Measurements from ENCODE around the gene DAW1. TPM values are rescaled to one million over a fixed set of nuclear protein-coding genes. Genes with fewer than 3 reads are reported as not detected.

DAW1 gene
- total RNA-seq, 1 experiment from 2014 or later = 2.8 TPM

- ChIA-PET CTCF (no interaction called here), POLR2A (ENCODE audit: unreplicated experiment) (no interaction called here)
- Histone ChIP-seq H2AFZ (no peak overlapping the region), H3K27ac (no peak overlapping the region), H3K36me3 (ENCODE audit: low read depth) (no peaks in the 10 kb centered on the region), H3K4me3 (no peak overlapping the region), H3F3A (ENCODE audit: insufficient read depth, low read depth) (peaks cover 14% of the 10 kb centered on the region), H3K4me1 (replicated peaks; ENCODE audit: insufficient read depth) (peaks cover 15% of the 10 kb centered on the region), H3K4me2 (no peak overlapping the region), H3K79me2 (ENCODE audit: low read depth) (no peaks in the 10 kb centered on the region), H4K20me1 (ENCODE audit: insufficient read depth) (no peaks in the 10 kb centered on the region), H3K9me3 (ENCODE audit: insufficient read depth, low read depth) (peaks cover 3% of the 10 kb centered on the region; the same call in 1 of the 2 replicates), H3K27me3 (ENCODE audit: insufficient read depth, low read depth) (no peaks in the 10 kb centered on the region), H3K9me2 (ENCODE audit: insufficient read depth) (no peaks in the 10 kb centered on the region)
- TF ChIP-seq EZH2 (IDR thresholded peaks at IDR 0.05; ENCODE audit: low read depth) (no peak), CTCF (conservative IDR thresholded peaks at IDR 0.05) (no peak)
- BruUV-seq (replicated peaks) = no TSS peak
- intact Hi-C loops (cut with micrococcal nuclease; ENCODE audit: unreplicated experiment) = no loop called here
- DNase-seq = no peak
These were observed 24.6 kb upstream of the DAW1 start for GRCh38 chr2:227846831-227847230.

- Histone ChIP-seq H3K27me3 (ENCODE audit: insufficient read depth, low read depth) (no peaks in the 10 kb centered on the region), H3K27ac (peak overlapping the region; percentile 59), H3K79me2 (ENCODE audit: low read depth) (no peaks in the 10 kb centered on the region), H4K20me1 (ENCODE audit: insufficient read depth) (no peaks in the 10 kb centered on the region), H3K4me1 (replicated peaks; ENCODE audit: insufficient read depth) (peaks cover 19% of the 10 kb centered on the region), H3K4me2 (peak overlapping the region; percentile 61), H3F3A (ENCODE audit: insufficient read depth, low read depth) (peaks cover 14% of the 10 kb centered on the region), H2AFZ (peak overlapping the region; percentile 41; the same call in 1 of the 2 replicates), H3K36me3 (ENCODE audit: low read depth) (no peaks in the 10 kb centered on the region), H3K4me3 (no peak overlapping the region), H3K9me2 (ENCODE audit: insufficient read depth) (no peaks in the 10 kb centered on the region), H3K9me3 (ENCODE audit: insufficient read depth, low read depth) (peaks cover 3% of the 10 kb centered on the region; the same call in 1 of the 2 replicates)
- intact Hi-C loops (cut with micrococcal nuclease; ENCODE audit: unreplicated experiment) = no loop called here
- ChIA-PET POLR2A (ENCODE audit: unreplicated experiment) (no interaction called here), CTCF (no interaction called here)
- no TSS peak for BruUV-seq (replicated peaks)
- TF ChIP-seq CTCF (conservative IDR thresholded peaks at IDR 0.05) (no peak), EZH2 (IDR thresholded peaks at IDR 0.05; ENCODE audit: low read depth) (no peak)
- DNase-seq = no peak
These were observed 23.3 kb upstream of the DAW1 start for GRCh38 chr2:227848146-227848545.

GRCh38 chr2:227848586-227848985 is 22.8 kb upstream of the DAW1 start:
- BruUV-seq (replicated peaks) = no TSS peak
- no peaks in the 10 kb centered on the region for H3K36me3 ChIP-seq (ENCODE audit: low read depth)
- peaks cover 23% of the 10 kb centered on the region for H3K4me1 ChIP-seq (replicated peaks; ENCODE audit: insufficient read depth)
- intact Hi-C loops (cut with micrococcal nuclease; ENCODE audit: unreplicated experiment) = no loop called here
- POLR2A ChIA-PET (ENCODE audit: unreplicated experiment) = no interaction called here
- H3K9me3 ChIP-seq (ENCODE audit: insufficient read depth, low read depth) = peaks cover 3% of the 10 kb centered on the region; the same call in 1 of the 2 replicates
- no peaks in the 10 kb centered on the region for H4K20me1 ChIP-seq (ENCODE audit: insufficient read depth)
- no peaks in the 10 kb centered on the region for H3K79me2 ChIP-seq (ENCODE audit: low read depth)
- peak; percentile 29 to 53 for DNase-seq
- H3K9me2 ChIP-seq (ENCODE audit: insufficient read depth) = no peaks in the 10 kb centered on the region
- H3F3A ChIP-seq (ENCODE audit: insufficient read depth, low read depth) = peaks cover 14% of the 10 kb centered on the region
- CTCF ChIA-PET = no interaction called here
- no peaks in the 10 kb centered on the region for H3K27me3 ChIP-seq (ENCODE audit: insufficient read depth, low read depth)
- peak overlapping the region; percentile 61 for H3K4me2 ChIP-seq
- H3K4me3 ChIP-seq = no peak overlapping the region
- peak overlapping the region; percentile 59 for H3K27ac ChIP-seq
- H2AFZ ChIP-seq = peak overlapping the region; percentile 41; the same call in 1 of the 2 replicates
- TF ChIP-seq EZH2 (IDR thresholded peaks at IDR 0.05; ENCODE audit: low read depth) (no peak), CTCF (conservative IDR thresholded peaks at IDR 0.05) (no peak)
